Gastrocnemius medialis (tissue), 4 donors: ENCODE data around the gene SEMA4F.

Experiments
- CTCF ChIP-seq, 5 experiments: fragments of 450-650 bp in 3 of 5; fragments of 200-600 bp in 2 of 5; sonication (generic) in 2 of 5; IDR thresholded peaks in 4 of 5; conservative IDR thresholded peaks in 1 of 5; 1 replicate in 4 of 5; 2 replicates in 1 of 5; pipeline ENCODE4 v1.5.1; 2016 to 2019; ENCODE audit warnings: antibody characterized with exemption in 5 of 5, mild to moderate bottlenecking in 3 of 5, moderate library complexity in 3 of 5
- POLR2A ChIP-seq, 2 donors: fragments of 450-650 bp; IDR thresholded peaks; one replicate each; pipeline ENCODE4 v1.6.1; 2017; ENCODE audit warnings: antibody characterized with exemption in 2 of 2, mild to moderate bottlenecking in 2 of 2, moderate library complexity in 2 of 2

- TF ChIP-seq CTCF (IDR thresholded peaks at IDR 0.05 in 4 of 5, conservative IDR thresholded peaks at IDR 0.05 in 1 of 5), result no peak
- no peak for TF ChIP-seq POLR2A (IDR thresholded peaks at IDR 0.05)
Measured at GRCh38 chr2:74703373-74703772, 49.3 kb downstream of the SEMA4F start.
